IPS-NIHi7 (cell line): ENCODE data around the gene RIPOR3.
"Not testable (repeated sequence)": the region's sequence is repeated elsewhere in the genome, so short reads cannot be mapped to it uniquely, and the experiment has no call there.

ENCODE experiments used
- DNase-seq: peaks from one replicate; pipeline ENCODE4 v3.0.0; 2012; ENCODE audit warnings: mixed read lengths; ENCODE audit errors: extremely low spot score

RIPOR3 gene

DNA sequence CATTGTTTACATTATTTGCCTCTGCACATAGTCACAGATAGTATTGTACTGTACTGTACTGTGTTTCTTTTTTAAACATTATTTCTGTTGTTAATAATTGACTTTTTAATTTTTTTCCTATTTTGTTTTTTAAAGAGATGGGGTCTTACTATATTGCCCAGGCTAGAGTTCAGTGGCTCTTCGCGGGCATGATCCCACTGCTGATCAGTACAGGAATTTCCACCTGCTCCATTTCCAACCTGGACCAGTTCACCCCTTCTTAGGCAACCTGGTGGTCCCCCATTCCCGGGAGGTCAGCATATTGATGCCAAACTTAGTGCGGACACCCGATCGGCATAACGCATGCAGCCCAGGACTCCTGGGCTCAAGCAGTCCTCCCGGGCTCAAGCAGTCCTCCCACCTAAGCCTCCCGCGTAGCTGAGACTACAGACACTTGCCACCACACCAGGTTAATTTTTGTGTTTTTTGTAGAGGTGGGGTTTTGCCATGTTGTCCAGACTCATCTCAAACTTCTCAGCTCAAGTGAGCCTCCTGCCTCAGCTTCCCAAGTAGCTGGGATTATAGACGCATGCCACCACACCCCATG is 133.7 kb downstream of the RIPOR3 start:
- DNase-seq, result no peak

DNA sequence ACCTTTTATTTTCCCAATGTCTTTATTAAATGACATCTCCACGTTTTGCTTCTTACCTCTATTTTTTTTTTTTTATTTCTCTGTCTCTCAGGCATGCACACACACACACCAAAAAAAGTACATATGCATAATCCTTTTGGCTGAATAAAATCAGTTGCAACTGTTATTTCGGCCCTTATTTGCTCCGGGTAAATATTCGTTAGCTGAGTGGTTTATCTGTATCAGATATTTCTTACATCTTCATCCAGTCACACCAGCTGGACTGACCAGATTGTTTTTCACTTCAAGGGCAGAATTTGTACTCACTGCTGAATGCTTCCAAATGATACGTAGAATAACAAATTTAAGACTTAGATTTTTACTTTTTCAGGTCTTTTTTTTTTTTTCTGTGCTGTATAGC is 135.7 kb downstream of the RIPOR3 start:
- DNase-seq, result no peak

DNA sequence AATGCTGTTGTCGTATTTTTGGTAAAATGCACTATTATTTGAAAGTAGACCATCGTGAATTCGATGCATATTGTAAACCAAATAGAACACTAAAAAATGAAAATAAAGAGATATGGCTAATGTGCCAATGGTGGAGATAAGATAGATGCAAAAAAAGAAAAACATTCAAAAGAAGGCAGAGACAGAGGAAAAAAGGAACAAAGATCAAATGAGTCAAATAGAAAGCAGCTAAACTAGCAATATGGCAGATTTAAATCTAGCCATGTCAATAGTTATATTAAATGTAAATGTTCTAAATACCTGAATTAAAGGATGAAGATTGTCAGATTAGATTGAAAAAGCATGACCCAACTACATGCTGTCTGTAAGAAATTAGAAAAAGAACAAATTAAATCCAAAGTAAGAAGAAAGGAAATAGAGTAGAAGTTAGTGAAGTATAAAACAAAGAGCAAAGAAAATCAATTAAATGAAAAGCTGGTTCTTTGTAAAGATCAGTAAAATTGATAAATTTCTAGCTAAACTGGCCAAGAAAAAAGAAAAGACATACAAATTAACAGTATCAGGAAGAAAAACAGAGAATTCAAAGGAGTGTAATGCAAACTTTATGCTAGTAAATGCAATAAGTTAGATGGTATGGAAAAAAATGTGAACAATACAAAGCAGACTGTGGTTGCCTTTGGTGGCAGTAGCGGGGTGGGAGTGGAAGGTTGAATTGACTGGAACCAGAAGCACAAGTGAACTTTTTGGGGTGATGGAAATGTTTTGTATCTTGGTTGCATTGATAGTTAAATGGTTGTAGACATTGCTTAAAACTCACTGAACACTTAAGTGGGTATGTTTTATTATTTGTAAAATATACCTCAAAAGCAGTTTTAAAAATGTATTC is 136.4 kb downstream of the RIPOR3 start:
- no peak for DNase-seq

DNA sequence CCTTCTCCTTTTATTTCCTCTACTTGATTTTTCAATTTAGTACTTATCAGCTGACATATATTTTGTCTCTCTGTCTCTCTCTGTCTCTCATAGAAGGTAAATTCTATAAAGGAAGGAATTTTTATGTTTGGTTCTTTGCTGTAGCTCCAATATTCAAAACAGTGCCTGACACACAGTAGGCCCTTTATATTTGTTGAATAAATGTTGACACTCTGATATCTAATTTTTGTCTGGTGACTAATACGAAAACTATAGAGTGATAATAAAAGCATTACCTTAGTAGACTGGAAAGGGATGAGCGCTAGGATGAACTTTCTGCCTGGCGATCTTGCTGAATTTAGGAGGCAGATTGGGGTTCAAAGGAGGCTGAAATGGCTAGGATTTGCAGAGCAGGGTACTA is 138.4 kb downstream of the RIPOR3 start:
- DNase-seq, result no peak

DNA sequence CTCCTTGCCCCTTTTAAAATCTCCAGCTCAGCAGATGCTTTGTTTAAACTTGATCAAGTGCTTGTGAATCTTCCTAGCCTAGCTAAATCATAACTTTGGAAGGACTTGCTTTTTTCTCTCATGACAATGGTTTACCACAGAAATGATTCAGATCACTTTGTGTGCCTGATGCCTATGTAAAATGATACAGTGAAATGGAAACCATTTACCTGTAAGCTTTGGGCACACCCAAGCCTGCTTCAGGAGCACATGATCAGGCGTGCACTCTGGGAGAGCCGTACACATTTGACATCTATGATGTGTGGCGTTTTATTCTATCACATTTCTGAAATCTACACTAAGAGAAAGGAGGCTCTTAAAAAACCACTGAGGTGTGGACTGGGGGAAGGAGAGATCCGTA is 140.1 kb downstream of the RIPOR3 start:
- no peak for DNase-seq

DNA sequence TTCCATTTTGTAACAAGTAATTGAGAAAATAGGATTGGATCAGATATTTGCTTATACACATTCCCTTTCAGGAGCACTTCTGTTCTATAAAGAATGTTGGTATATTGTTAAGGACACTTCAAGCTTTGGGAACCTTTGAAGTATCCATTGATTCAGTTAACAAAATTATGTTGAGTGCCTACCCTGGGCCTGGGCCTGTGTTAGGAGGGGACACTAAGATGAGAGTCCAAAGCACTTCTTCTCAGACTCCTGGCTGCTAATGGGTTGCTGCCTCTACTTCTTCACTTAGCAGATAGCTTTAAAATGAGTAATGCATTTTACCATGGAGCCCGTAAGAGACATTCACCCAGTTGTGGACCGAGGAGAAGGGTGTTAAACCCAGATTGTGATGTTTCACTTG is 140.8 kb downstream of the RIPOR3 start:
- DNase-seq, result no peak

DNA sequence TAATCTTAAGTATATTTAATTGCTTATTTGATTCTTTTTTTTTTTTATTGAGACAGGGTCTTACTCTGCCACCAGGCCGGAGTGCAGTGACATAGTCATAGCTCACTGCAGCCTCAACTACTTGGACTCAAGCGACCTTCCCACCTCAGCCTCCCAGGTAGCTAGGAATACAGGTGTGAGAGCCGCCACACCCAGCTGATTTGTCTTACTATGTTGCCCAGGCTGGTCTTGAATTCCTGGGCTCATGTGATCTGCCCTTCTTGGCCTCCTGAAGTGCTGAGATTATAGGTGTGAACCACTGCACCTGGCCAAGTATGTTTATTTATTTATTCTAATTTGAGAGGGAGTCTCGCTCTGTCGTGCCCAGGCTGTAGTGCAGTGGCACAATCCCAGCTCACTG is 142.9 kb downstream of the RIPOR3 start:
- no peak for DNase-seq

DNA sequence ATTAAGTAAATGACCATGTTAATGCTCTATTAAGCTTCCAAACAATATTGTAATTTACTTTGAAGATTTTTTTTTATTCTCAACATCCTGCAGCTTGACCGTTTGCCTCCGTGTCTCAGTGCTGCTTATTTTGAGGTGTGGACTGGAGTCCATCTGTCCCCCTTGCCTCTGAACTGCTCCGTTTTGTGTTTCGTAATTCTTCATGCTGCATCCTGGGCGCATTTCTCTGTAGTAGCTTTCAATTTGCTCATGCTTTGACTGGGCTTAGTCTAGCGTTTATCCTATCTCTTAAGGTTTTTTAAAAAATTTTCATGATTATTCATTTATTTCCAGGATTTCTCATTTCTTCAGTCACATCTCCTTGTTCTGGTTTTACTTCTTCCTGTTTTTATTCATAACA is 143.4 kb downstream of the RIPOR3 start:
- DNase-seq, result no peak

DNA sequence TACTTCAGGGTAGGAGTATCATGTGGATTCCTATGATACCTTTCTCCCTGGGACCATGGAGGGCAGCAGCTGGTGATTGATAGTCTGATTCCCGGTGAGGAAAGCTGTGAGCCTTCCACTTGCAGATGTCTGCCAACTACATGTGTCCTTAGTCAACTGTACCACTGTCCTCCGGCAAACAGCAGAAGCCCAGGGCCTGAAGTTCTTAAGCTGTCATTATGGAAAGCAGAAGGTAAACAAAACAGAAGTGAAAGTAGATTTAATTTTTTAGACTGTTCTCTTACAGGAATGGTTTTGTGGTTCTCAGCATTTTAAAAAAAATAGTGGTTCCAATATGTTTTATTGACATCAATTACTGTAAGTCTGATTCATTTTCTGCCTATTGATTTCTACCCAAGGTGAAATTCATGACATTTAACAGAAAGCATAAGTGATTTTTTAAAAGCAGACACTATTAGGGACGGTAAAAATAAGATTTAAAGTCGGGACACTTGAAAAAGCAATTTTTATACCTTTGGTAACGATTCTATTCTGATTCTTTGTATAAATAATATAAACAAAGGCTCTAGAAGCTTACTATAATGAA is 144.5 kb downstream of the RIPOR3 start:
- no peak for DNase-seq

DNA sequence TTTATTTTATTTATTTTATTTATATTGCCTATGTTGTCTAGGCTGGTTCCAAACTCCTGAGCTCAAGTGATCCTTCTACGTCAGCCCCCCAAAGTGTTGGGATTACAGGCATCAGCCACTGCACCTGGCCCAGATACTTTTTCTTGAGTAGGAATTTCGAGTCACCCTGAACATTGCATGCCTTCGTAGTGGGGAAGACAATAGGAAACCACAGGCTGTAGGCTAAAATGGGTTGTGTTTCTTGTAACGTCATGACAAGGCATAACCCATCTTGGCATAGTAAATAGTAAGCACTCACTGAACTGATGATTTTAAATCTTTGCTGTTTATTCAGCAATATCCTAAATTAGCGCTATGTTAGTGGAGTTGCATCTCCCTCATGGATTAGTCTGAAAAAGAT is 146.2 kb downstream of the RIPOR3 start:
- DNase-seq, result no peak

DNA sequence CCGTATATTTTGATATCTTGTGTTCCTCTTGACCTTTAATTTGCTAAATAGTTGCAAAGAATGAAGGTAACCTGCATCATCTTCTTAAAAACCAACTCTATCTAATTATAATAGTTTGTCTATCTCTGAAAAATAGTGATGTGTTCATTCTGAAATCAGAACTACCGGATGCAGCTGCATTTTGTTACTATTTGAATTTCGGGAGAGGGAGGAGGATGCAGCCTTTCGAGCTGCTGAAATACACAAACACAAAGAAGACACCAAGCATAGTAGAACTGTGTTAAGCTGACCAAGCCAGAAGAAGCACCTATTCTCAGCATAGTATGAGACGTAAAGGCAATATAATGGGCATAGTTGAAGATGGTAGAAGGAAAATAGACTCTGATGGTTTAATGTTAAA is 148.0 kb downstream of the RIPOR3 start:
- DNase-seq, result no peak

DNA sequence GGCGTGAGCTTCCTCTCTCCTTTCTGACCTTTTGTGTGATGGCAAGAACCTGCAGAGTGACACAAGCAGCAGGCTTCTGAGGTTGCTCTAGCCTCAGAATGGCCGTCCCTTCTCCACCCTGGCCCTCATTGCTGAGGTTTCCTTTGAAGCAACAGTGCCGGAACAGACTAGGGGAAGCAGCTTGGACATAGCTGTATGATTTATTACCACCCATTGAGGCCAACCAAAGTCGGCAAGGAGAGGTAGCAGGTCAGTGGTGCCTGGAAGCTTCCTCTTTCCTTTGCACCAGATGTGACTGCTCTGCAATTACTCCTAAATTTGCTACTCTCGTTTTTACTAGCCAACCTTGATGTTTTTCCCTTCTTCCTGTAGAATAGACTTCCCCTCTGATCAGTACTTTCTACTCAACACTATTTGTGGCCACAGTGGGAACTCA is 149.7 kb downstream of the RIPOR3 start:
- DNase-seq, result no peak

DNA sequence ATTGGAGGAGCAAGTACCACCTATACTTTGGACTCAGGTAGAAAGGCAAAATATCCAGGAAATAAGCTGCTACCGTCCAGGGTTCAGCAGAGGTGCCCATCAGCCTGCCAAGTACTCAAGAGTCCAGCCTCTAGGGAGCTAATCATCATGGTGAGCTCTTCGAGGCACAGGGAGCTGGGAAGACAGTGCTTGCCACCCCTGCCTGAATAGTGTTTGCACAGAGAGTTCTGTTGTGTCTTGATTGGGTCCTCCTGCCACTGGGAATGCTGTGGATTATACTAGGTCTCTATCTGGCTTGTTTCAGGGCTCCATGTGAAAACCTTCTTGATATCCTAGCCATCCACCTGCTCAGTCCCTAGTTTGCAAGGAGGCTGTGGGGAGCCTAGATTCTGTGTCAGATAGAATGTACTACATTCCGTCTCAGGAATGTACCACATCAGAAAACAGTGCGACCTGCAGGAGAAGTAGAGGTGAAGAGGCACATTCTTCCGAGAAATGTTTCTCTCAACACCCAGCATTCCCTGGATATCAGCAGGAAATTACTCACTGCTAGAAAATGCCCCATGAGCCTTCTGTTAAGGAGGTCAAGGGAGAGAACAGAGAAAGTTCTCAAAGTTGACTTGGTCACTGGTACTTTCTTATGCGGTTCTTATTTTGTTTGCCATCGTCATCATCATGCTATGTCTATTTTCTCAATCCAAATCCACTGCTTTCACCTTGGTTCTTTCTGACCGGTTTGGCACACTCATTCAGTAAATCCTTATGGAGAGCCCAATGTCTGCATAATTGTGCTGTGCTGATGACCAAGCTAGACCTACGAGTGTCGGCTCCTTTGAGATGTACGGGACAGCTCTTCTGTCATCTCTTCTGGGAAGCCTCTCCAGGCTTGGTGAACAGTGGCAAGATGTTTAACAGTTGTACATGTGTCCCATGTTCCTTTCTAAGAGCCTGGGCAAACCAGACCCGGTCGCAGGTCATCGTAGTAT is 150.4 kb downstream of the RIPOR3 start:
- no peak for DNase-seq

DNA sequence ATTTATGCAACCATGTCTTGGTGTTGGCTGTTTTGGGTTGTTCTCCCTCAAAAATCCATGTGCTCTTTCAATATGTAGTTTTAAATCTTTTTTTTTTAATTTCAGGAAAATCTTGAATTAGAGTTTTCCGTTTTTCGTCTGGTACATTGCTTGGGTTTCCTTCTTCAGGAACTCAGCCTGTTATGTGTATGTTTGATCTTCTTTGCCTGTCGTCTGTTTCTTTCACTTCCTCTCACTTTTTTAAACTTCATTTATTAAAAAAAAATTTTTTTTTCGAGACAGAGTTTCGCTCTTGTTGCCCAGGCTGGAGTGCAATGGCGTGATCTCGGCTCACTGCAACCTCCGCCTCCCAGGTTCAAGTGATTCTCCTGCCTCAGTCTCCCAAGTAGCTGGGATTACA is 151.5 kb downstream of the RIPOR3 start:
- not testable (repeated sequence) for DNase-seq

DNA sequence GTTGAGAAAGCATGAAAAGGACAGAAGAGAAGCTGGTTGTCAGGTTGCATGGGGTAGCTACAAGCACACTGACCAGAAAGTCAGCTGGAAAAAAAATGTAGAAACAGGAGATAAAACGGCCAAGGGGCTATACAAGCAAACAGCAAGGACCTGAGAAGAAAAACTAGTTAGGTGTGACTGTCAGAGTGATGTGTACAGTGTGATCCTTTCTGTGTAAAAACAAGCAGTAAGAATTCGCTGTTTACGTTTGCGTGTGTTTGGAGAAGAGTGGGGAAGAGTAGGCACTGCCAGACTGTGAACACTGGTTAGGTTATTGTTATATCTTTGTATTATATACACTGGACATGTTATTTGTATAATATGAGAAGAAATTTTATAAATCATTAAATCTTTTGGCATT is 153.1 kb downstream of the RIPOR3 start:
- no peak for DNase-seq

DNA sequence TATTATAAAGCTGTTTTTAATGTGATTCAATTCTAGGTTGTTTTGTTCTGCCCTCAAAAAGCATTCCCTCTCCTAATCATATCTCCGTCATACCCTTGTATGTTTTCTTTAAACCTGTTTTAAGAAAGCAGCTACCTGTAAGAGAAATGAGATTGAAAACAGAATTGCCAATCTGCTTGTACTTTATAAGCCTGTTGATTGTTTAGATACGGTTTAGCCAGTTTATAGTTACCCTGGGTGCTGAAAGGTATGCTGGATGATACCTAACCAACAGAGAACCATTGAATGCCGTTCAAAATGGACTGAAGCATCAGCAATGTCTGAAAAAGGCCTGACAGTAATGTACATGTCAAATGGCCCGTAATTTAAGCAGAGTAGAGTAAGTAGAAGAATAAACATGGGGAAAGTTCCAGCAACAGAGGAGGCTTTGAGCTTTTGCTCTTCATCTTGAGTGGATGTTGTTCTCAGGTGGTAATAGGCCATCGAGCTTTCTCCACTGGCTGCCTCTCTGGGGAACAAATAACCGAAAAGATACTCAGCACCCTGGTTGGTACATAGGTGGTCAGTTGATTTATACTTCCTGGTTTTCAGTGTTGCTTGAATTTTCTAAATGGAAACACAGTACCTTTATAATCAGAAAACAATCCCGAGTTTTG is 153.7 kb downstream of the RIPOR3 start:
- no peak for DNase-seq

DNA sequence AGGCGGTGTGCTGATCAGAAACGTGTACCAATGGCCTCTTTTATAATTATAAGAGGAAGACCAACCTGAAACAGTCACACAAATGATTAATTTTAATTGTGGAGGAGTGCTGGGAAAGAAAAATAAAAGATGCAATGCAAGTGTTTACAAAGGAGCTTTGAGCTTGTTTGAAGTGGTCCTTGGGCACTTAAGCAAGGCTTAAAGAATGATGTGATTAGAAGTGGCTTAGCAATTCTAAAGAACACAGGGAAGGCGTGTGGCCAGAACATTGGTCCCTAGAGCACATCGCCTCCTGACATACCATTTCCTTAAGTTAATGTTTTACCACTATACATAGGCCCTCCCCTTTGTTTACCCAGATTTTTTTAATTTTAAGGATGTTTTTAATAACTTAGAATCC is 155.0 kb downstream of the RIPOR3 start:
- no peak for DNase-seq
